HG03196 (cell line): ENCODE data around the gene SULT4A1.

Source experiments
- ATAC-seq: cut with Tn5 transposase; IDR thresholded peaks from one replicate; pipeline ENCODE4 v1.9.1; 2021; ENCODE audit not compliant: unreplicated experiment

The SULT4A1 gene

DNA sequence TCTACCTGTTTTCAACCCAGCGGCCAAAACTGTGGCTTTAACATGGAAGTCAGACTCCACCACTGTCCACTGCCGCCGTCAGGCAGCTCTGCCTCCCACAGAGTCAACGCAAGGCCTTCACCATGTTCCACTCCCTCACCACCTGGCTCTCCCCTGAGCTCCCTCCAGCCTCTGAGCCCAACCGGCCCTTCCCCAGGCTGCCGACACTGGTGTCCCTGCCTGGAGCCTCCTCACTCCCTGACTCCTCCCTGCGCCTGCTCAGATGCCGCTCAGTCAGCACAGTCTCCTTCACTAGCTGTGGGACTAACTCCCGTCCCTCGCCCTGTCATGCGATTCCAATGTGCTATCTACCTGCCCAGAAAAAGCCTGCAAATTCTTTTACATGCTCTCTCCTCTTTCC is 16.3 kb downstream of the SULT4A1 start:
- no peak for ATAC-seq

DNA sequence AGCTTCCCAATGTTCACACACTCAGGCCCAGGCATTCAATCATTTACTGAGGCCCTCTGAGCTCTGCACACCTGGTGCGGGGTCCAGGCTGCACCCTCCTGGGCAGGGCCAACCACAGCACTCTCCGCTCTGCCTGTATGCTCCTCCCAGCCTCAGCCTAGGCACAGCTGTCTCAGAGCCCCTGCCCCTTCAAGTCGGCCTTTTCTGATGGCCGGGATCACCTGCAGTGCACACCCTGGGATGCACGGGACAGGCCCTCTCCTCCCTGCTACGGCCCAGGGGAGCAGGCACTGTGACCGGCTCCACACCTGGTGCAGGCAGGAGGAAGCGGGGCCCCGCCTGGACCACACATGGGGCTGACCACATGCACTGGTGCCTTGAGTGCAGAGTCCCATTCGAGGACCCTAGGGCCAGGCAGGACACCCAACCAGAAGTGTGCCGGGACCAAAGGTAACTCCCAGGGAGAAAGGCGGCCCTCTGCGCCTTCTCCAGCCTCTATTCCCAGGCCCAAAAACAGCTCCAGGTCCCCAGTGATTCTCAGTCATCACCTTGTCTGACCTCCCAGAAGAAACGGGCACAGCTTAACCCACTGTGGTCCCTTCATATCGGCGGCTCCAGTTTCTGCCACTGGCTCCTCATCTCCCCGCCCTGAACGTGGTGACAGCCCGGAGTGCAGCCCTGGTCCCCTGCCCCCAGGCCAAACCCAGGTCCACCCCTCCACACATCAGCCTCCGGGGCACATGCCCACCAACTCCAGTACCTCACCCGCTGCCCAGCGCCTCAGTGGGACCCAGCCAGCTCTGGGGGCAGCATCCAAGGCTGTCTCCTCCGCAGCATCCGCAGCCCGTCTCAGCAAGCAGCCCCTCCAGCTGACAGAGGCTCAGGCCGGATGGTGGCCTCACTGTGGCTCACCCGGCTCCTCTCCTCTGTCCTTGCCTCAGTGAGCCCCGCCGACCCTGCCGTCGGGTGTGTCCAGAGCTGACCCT is 17.5 kb downstream of the SULT4A1 start:
- ATAC-seq: no peak

GRCh38 chr22:43843783-43844530 is 18.4 kb downstream of the SULT4A1 start:
- ATAC-seq: no peak

DNA sequence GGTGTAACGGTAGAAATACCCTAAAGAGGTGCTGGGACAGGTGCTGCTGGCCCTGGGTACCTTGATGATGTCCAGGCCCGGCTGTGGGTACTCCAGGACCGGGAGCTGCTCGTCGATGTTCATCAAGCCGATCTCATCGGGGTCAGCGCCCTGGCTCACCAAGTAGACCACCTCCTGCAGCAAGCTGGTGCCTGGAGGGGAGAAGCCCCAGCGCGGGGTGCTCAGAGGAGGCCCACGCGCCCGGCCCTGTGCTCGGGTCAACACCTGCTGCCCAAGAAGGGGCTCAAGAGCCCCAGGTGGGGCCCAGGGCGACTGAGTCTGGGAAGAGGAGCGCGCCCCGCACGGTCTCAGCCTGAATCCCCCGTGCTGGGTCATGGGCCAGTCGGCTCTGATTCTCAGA is 20.6 kb downstream of the SULT4A1 start:
- ATAC-seq: no peak

- ATAC-seq: no peak
These were observed 21.5 kb downstream of the SULT4A1 start for GRCh38 chr22:43840851-43841250.

DNA sequence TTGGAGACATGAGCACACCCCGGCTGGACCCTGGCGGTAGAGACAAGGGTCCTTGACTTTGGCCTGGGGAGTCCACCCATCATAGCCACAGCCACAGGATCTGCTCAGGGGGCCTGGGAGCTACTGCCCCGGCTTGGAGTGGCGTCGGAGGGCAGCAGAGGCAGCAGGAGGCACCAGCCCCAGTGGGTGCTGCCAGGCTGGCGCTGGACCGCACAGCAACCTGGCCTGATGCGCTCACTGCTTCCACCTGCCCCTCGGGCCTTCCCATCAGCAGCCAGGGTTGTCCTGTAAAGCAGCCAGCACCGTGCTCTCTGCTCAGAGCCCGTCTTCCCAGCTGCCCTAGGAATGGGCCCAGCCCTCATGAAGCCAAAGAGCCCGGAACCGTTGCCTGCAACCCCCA is 21.9 kb downstream of the SULT4A1 start:
- no peak for ATAC-seq

DNA sequence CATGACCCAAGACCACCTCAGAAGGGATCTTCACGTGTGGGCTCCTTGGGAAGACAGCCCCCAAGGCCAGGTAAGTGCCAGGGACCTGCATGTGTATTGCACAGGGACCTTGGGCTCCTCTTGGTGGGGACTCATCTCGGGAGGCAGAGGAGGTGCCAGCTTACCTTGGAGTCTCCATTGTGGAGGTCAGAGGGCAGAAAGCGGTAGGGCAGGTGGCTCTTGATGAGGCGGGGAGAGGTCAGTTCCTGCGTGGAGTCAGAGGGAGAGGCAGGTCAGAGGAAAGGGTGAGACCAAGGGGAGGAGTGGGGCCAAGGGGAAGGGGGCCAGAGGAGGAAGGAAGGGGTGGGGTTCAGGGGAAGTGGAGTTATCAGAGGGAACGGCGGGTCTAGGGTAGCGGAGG is 22.5 kb downstream of the SULT4A1 start:
- ATAC-seq: no peak

DNA sequence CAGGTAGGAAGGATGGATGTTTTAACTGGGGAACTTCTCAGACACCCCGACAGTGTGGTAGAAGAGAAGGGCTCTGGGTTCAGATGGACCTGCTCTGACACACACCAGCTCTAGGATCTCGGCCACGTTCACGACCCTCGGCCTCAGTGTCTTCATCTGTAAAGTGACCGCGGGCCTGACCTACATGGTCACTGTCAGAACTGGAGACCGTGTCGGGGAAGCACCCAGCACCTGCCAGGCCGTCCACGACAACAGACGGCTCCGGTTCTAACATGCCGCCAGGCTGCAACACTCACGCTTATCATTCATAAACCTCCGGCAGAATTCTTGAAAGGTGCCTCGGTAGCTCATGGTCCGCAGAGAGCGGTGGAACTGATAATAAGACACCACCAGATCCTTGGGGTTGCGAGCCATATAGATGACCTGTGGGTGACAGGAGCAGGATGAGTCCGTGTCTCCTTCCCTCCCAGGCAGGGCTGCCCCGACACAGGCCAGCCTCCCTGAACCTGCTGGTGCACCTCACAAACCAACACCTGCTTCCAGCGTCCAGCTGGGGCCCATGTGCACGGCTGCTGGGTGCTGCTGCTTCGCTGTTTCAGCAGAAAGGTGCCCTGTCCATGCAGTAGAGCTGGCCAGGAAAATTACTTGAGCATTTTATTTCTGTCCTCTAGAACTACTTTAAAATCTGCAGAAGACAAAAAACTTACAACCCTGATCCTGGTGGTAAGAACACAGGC is 23.6 kb downstream of the SULT4A1 start:
- ATAC-seq: no peak

DNA sequence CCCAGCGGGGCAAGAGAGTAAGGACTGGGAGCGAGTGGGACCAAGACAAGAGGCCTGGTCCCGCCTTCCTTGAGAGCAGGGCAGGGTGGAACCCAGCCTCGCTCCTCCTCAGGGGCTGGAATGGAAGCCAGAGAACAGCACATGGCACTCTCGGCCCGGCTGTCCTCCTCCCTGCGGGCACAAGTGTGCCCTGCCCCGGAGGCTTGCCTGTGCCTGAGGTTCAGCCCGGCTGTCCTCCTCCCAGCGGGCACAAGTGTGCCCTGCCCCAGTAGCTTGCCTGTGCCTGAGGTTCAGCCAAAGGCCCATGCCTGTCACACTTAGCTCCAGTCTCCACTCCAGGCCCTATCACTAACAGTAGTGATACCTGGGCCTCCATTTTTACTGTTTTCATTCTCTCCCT is 24.2 kb downstream of the SULT4A1 start:
- ATAC-seq: no peak

GRCh38 chr22:43837666-43838065 is 24.6 kb downstream of the SULT4A1 start:
- no peak for ATAC-seq

GRCh38 chr22:43835736-43836135 is 26.6 kb downstream of the SULT4A1 start:
- ATAC-seq: no peak

DNA sequence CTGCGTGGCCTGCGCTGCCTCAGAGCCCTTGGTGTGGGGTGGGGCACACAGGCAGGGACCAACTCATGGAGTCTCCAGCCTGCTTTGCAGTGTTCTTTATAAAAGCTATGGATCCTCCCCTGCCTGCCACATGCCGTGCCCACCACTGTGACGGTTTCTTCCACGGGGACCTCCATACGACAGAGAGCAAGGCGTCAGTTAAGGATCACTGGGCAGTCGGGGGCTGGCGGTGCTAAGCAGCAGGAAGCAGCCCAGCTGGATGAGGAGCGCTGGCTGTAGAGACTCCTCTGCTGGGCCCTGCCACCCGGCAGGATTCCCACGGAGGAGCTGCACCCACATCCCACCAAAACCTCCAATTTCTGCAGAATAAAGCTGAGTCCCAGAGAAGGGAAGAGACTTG is 27.1 kb downstream of the SULT4A1 start:
- ATAC-seq: no peak

DNA sequence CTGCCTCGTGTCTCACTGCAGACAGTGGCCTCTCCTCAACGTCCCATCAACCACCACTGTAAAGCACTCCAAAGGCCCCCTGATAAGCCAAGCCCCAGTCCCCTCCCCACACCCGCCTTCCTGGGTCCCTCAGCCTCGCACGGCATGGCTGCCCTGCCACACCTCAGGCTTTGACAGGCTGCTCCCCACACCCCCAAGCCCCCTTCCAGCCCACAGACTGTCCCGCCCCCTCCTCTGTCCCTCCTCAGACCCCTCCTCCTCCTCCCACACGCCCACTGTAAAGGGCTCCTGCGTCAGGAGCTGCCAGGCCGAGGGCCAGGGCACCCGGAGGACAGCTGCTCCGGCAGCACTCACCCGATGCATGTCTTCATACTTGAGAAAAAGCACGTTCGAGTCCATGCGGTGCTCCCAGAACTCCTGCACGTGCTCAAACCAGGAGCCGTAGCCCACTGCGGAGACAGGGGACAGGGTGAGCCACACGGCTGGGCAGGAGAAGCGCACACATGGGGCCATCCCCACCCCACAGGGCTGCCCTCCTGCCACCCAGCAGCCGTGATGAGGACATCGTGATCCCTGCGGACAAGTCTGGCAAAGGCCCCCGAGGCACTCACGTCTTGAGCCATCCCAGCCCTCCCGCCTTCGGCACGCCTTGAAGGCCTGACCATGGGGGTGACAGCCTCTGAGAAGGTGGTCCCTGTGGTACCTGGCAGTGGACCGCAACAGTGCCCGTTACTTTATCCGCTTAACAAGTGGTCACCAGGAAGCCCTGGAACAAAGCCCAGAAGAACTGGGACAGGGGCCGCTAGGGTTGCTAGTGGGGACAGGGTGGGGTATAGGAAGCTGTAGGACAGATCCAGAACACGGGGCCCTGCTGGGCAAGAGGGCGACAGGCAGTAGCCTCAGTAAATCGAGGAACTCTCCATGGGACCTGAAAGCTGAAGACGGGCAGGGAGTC is 28.8 kb downstream of the SULT4A1 start:
- ATAC-seq: no peak

DNA sequence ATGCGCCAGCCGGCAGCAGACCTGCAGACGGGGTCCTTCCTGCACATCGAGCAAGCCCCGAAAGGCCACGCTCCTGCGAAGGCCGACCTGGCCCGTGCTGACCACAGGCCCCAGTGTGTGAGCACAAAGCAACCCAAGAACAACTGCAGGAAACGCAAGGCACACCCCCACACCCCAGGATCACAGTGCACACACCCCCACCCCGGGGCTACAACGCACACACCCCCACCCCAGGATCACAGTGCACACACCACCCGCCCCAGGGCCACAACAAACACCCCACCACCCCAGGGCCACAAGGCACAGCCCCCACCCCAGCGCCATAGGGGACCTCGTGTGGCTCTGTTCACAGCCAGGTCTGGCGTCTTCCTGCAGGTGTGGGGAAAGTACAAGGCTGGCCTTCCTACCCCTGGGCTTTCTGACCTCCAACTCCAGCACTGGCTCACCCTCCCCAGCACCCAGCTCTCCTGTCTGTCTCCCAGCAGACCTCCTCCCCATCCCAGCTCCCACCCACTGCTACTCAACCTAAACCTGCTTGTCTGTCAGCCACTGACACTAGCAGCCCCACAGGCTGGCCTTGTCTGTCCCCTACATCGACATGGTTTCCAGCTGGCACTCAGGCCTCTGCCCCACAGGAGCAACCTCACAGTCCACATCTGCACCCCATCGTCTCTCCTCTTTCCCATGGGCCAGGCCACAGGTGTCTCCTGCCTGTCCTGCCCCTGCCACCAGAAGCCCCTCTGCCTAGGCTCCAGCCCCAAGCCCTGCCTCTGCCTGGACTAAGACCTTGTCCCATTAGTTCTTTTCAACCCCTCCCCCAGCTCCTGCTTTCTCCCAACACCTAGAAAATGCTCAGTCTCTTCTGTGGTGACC is 29.7 kb downstream of the SULT4A1 start:
- ATAC-seq: no peak

DNA sequence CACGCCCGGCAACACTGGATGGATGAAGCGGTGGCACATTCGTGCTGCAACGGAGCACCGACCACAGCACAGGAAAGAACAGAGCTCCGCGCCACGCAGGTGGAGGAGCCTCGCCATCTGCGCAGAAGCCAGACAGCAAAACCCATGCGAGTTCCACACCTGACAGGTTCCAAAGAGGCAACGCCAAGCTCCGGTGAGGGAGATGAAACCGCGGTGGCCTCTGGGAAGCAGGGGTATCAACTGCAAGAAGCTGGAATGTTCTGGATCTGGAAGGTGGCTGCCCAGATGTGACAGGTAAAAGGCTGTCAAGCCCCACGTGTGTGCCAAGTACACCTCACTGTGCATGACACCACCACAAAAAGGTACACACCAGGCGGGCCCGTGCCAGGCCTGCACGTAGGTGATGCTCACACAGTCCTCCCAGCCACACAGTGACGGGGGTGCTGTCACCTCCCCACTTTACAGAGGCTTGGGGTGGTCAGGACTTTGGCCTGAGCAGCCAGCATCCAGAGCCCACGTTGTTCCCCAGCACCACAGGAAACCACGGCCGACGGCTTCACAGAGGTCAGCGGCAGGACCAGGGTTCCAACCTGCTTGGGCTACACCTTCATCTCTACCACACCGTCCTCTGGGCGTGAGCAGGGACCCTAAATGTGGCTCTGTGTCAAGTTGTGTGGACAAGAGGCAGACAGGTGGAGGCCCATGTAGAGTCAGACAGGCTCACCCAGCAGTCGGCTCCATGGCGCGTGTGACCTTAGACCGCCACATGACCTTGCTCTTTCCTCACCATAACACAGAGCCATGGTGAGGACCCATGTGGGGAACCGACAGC is 30.5 kb downstream of the SULT4A1 start:
- no peak for ATAC-seq

DNA sequence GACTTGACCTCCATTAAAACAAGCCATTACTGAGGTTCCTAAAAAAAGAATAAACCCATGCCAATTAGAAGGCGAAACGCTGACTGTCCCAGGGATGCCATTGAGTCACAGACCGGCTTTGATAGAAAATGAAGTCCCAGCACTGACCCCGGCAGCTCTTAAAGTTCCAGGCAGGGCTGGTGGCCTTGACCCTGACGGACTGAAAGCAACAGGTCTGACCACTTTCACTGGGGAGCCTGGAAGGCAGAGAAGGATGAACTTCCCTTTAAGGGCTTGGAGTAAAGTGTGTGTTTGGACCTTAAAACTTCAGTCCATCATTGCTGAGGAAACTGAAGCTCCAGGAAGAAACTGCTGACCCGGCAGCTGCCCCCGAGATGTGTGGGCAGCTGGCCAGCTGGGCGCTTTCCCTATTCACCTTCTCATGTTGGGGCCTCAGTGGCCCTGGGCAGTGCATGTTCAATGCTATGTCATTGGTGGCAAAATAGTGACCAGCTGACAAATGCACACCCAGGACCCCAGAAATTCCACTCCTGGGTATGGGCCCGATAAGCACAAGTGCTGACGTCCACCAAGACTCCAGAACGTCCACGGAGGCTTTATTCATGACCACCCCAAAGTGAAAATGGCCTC is 31.3 kb downstream of the SULT4A1 start:
- no peak for ATAC-seq

- no peak for ATAC-seq
These were observed 32.1 kb downstream of the SULT4A1 start for GRCh38 chr22:43829904-43830851.
